HepG2 (cell line): ENCODE results near the gene NDUFC1. TPM values are rescaled to one million over a fixed set of nuclear protein-coding genes. Genes with fewer than 3 reads are reported as not detected.

Experiments
- ATAC-seq: fragments of 200-7000 bp; cut with Tn5 transposase; 3 replicates; pipeline ENCODE4 v1.9.1; 2020; ENCODE audit warnings: mild to moderate bottlenecking, moderate library complexity
- BruUV-seq: library from RNA; stranded (reverse); fragments of 400-500 nt; replicated peaks from 2 replicates; lab custom pipeline; 2021; lab: Mats Ljungman, UMichigan
- CTCF ChIA-PET: fragments of 300-600 bp; formaldehyde crosslinking; extraction: SDS; loops from one replicate; lab custom pipeline; 2021; ENCODE audit warnings: low total read pairs, inconsistent platforms, low intra/inter-chr PET ratio; lab: Yijun Ruan, JAX
- POLR2A ChIA-PET: fragments of 350-600 bp; sonication (Branson Sonifier 250); formaldehyde crosslinking; loops from one replicate; lab custom pipeline; 2020; ENCODE audit warnings: antibody characterized with exemption, inconsistent platforms; lab: Yijun Ruan, JAX
- DNase-seq: peaks from one replicate; pipeline ENCODE4 v3.0.0-alpha.2; 2015; ENCODE audit warnings: low spot score
- FAIRE-seq: peaks from 3 replicates; lab custom pipeline; 2011; peaks lifted over from hg19 to GRCh38; lab: Jason Lieb, UNC
- H2AFZ ChIP-seq: one replicate; pipeline ENCODE4 v1.6.1; 2011; ENCODE audit warnings: low read length, inconsistent platforms
- H3K27ac ChIP-seq: fragments of 300-600 bp; 3 replicates; pipeline ENCODE4 v1.8.0; 2011; ENCODE audit warnings: mixed run types, mild to moderate bottlenecking, mixed read lengths, low read length, inconsistent platforms; ENCODE audit not compliant: insufficient read depth; ENCODE audit errors: extremely low read length
- H3K27me3 ChIP-seq, 2 experiments: fragments of 200-600 bp in 1 of 2; 2 replicates in 1 of 2; 3 replicates in 1 of 2; pipeline versions ENCODE4 v1.6.0 to v1.8.0; 2011; ENCODE audit warnings: low read length in 2 of 2, mild to moderate bottlenecking in 2 of 2, moderate library complexity in 2 of 2, inconsistent platforms in 1 of 2; ENCODE audit not compliant: insufficient read depth in 2 of 2, control insufficient read depth in 1 of 2
- H3K36me3 ChIP-seq, 2 experiments: fragments of 200-600 bp in 1 of 2; replicated peaks in 1 of 2; 2 replicates in 1 of 2; 3 replicates in 1 of 2; pipeline versions ENCODE4 v1.5.1 to v1.8.0; 2011; ENCODE audit warnings: low read length in 2 of 2, inconsistent platforms in 1 of 2; ENCODE audit not compliant: insufficient read depth in 2 of 2, control insufficient read depth in 1 of 2
- H3K4me1 ChIP-seq: 2 replicates; pipeline ENCODE4 v1.5.1; 2012; ENCODE audit warnings: low read length, inconsistent platforms; ENCODE audit not compliant: insufficient read depth
- H3K4me2 ChIP-seq: 2 replicates; pipeline ENCODE4 v1.6.0; 2011; ENCODE audit warnings: low read depth, low read length, inconsistent platforms
- H3K4me3 ChIP-seq, 3 experiments: fragments of 200-600 bp in 1 of 3; sonication (generic), shearing (Covaris generic) in 1 of 3; replicated peaks in 1 of 3; 2 replicates each; pipeline ENCODE4 v1.5.1; 2011 to 2016; ENCODE audit warnings: low read length in 3 of 3, inconsistent platforms in 2 of 3, low read depth in 2 of 3, mild to moderate bottlenecking in 2 of 3, control low read depth in 1 of 3, mixed read lengths in 1 of 3; ENCODE audit not compliant: insufficient read depth in 1 of 3
- H3K79me2 ChIP-seq: one replicate; pipeline ENCODE4 v1.6.1; 2011; ENCODE audit warnings: low read length, inconsistent platforms; ENCODE audit not compliant: insufficient read depth
- H3K9ac ChIP-seq: 2 replicates; pipeline ENCODE4 v1.6.0; 2011; ENCODE audit warnings: mild to moderate bottlenecking, low read depth, low read length, inconsistent platforms; ENCODE audit not compliant: insufficient read depth
- H3K9me3 ChIP-seq: 2 replicates; pipeline ENCODE4 v1.5.1; 2012; ENCODE audit warnings: mild to moderate bottlenecking, low read length
- H4K20me1 ChIP-seq: 2 replicates; pipeline ENCODE4 v1.6.0; 2011; ENCODE audit warnings: inconsistent platforms, mild to moderate bottlenecking, low read length, moderate library complexity; ENCODE audit not compliant: insufficient read depth
- BHLHE40 ChIP-seq: IDR thresholded peaks from 2 replicates; pipeline ENCODE4 v1.6.1; 2011; ENCODE audit warnings: low read length, improper control_type of control experiment
- KLF12 ChIP-seq: sonication (generic); formaldehyde crosslinking; IDR thresholded peaks from 2 replicates; pipeline ENCODE4 v1.4.0; 2020; ENCODE audit warnings: missing genetic modification reagents, borderline replicate concordance
- MTA1 ChIP-seq: sonication (generic); formaldehyde crosslinking; IDR thresholded peaks from 2 replicates; pipeline ENCODE4 v1.4.0; 2020; ENCODE audit warnings: missing genetic modification reagents, mild to moderate bottlenecking, borderline replicate concordance
- SMYD3 ChIP-seq: sonication (generic); formaldehyde crosslinking; IDR thresholded peaks from 2 replicates; pipeline ENCODE4 v1.8.1; 2023; ENCODE audit warnings: mild to moderate bottlenecking, missing genetic modification reagents
- TGIF2 ChIP-seq: IDR thresholded peaks from 2 replicates; pipeline ENCODE4 v1.6.1; 2016; ENCODE audit warnings: control low read depth, missing compliant biosample characterization
- ZNF30 ChIP-seq: sonication (generic); formaldehyde crosslinking; IDR thresholded peaks from 2 replicates; pipeline ENCODE4 v1.5.0; 2020; ENCODE audit warnings: mild to moderate bottlenecking, missing genetic modification reagents
- ZNF562 ChIP-seq: sonication (generic); formaldehyde crosslinking; IDR thresholded peaks from 2 replicates; pipeline ENCODE4 v1.8.0; 2022; ENCODE audit warnings: missing genetic modification reagents, borderline replicate concordance
- WGBS: methylation state at CpG from one replicate; pipeline ENCODE4 v1.1.6; 2017; ENCODE audit warnings: low lambda C conversion rate; 5-methylcytosine and 5-hydroxymethylcytosine counted together
- in situ Hi-C: cut with HindIII; loops from 2 replicates; pipeline ENCODE4 v1.10.0; 2017; ENCODE audit warnings: low pct_unique_long_range_greater_than_20kb; ENCODE audit not compliant: extremely low pct_ligation_motif_present
- intact Hi-C: fragments of 100-400 bp; cut with micrococcal nuclease; formaldehyde crosslinking; loops from one replicate; pipeline ENCODE4 v1.10.0; 2022; ENCODE audit not compliant: unreplicated experiment
- polyA plus RNA-seq, 8 experiments: library from polyadenylated mRNA; depleted of rRNA in 3 of 8; stranded (reverse) in 7 of 8; unstranded in 1 of 8; fragments of >200 nt; fragmentation: Illumina TruSeq in 4 of 8; extraction: Trizol in 4 of 8; gene quantifications; 2 replicates each; pipeline versions ENCODE4 v1.2.1 to v1.2.3, GENCODE V29; 2011 to 2016; ENCODE audit warnings: low read depth in 4 of 8, missing spikeins in 1 of 8, mixed read lengths in 1 of 8; ENCODE audit not compliant: insufficient read depth in 1 of 8
- total RNA-seq, 5 experiments: library from RNA; depleted of rRNA; stranded (reverse); fragments of >200 nt; fragmentation: Illumina TruSeq; extraction: Trizol; gene quantifications; 2 replicates each; pipeline ENCODE4 v1.2.3, GENCODE V29; 2016; ENCODE audit warnings: low read depth in 1 of 5
- TF ChIP-seq, protein P1 (sequence below), 2 experiments: sonication (generic) in 1 of 2; formaldehyde crosslinking in 1 of 2; IDR thresholded peaks; 2 replicates each; pipeline versions ENCODE4 v1.6.1 to v1.9.0; 2014 to 2022; ENCODE audit warnings: antibody characterized with exemption in 1 of 2, borderline replicate concordance in 1 of 2, inconsistent platforms in 1 of 2, low read depth in 1 of 2, missing genetic modification reagents in 1 of 2
- TF ChIP-seq, protein P2 (sequence below): sonication (generic); formaldehyde crosslinking; IDR thresholded peaks from 2 replicates; pipeline ENCODE4 v1.5.1; 2020; ENCODE audit warnings: mild to moderate bottlenecking, missing genetic modification reagents

The NDUFC1 gene
- total and polyA plus RNA-seq, 2 of the 13 experiments (the other 11 are each of a cell fraction or from before 2014, with no cell fraction given), result 43.4 to 96.4 TPM

DNA sequence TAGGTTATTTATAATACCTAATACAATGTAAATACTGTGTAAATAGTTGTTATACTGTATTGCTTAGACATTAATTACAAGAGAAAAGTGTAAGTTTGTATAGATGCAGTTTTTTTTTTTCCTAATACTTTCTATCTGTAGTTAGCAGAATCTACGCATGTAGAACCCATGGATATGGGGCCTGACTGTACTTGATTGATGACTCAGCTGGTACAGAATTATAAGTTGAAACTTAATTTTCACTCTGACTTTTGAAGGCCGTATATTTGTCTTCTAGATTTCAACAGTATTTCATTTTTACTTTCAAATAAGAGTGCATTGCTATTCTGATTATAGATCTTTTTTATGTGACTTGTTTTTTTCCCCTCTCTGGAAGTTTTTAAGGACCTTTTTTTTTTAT lies 30.8 kb upstream of the NDUFC1 start:
- no peak for ATAC-seq

DNA sequence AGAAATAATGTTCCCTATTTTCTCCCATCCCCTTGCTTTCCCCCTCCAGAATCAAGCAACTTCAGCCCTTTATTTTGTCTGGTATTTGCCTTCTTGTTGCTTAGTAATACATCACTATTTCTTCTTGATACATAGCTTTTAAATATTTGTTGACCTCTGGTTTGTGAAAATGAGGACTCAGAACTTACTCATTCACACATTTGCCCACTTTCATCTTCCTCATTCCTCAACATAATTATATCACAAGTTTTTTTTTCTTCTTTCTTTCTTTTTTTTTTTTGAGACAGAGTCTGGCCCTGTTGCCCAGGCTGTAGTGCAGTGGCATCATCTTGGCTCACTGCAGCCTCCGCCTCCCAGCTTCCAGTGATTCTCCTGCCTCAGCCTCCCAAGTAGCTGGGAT lies 28.9 kb upstream of the NDUFC1 start:
- no peaks in the 10 kb centered on the region for H3K27me3 ChIP-seq
- in situ Hi-C loops, result no loop called here
- ChIA-PET POLR2A (no interaction called here), CTCF (no interaction called here)
- DNase-seq (no peak), FAIRE-seq (no peak), ATAC-seq (no peak)
- H3K36me3 ChIP-seq, result peaks cover 7 to 23% of the 10 kb centered on the region in 2 experiments
- H3K27ac ChIP-seq, result no peak overlapping the region
- no peak overlapping the region for H3K4me2 ChIP-seq
- H2AFZ ChIP-seq, result no peak overlapping the region
- no TSS peak for BruUV-seq
- intact Hi-C loops, result no loop called here
- H3K9ac ChIP-seq, result no peak overlapping the region
- H3K4me1 ChIP-seq, result no peaks in the 10 kb centered on the region
- no peaks in the 10 kb centered on the region for H3K9me3 ChIP-seq
- 100% methylated on average over 1 of the region's 1 CpG for WGBS
- H4K20me1 ChIP-seq, result 0 out of 2 replicates have a peak, but pooled peaks cover under 1% of the 10 kb centered on the region
- peaks cover 63% of the 10 kb centered on the region for H3K79me2 ChIP-seq
- H3K4me3 ChIP-seq, result no peak overlapping the region
- TF ChIP-seq ZNF30 (CRISPR knock-in tag), result no peak
- TF ChIP-seq BHLHE40, result no peak
- TF ChIP-seq, protein P1, sequence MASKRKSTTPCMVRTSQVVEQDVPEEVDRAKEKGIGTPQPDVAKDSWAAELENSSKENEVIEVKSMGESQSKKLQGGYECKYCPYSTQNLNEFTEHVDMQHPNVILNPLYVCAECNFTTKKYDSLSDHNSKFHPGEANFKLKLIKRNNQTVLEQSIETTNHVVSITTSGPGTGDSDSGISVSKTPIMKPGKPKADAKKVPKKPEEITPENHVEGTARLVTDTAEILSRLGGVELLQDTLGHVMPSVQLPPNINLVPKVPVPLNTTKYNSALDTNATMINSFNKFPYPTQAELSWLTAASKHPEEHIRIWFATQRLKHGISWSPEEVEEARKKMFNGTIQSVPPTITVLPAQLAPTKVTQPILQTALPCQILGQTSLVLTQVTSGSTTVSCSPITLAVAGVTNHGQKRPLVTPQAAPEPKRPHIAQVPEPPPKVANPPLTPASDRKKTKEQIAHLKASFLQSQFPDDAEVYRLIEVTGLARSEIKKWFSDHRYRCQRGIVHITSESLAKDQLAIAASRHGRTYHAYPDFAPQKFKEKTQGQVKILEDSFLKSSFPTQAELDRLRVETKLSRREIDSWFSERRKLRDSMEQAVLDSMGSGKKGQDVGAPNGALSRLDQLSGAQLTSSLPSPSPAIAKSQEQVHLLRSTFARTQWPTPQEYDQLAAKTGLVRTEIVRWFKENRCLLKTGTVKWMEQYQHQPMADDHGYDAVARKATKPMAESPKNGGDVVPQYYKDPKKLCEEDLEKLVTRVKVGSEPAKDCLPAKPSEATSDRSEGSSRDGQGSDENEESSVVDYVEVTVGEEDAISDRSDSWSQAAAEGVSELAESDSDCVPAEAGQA (IDR thresholded peaks at IDR 0.05; ENCODE audit: low read depth), result no peak
- TF ChIP-seq, protein P1 (CRISPR knock-in tag; IDR thresholded peaks at IDR 0.05; ENCODE audit: borderline replicate concordance), result no peak
- no peak for TF ChIP-seq SMYD3
- no peak for TF ChIP-seq ZNF562 (CRISPR knock-in tag)
- TF ChIP-seq KLF12 (CRISPR knock-in tag), result no peak

More for the DNA sequence above, 30.8 kb upstream of the NDUFC1 start:
- DNase-seq, result no peak
- no TSS peak for BruUV-seq
- Histone ChIP-seq H4K20me1 (no peaks in the 10 kb centered on the region), H3K4me3 (no peak overlapping the region), H3K27me3 (no peaks in the 10 kb centered on the region), H3K4me2 (no peak overlapping the region), H3K9ac (no peak overlapping the region), H3K27ac (no peak overlapping the region), H3K36me3 (peaks cover 8 to 23% of the 10 kb centered on the region in 2 experiments), H3K4me1 (no peaks in the 10 kb centered on the region), H3K9me3 (no peaks in the 10 kb centered on the region), H3K79me2 (peaks cover 55% of the 10 kb centered on the region), H2AFZ (no peak overlapping the region)
- no peak for FAIRE-seq
- CTCF ChIA-PET, result no interaction called here
- intact Hi-C loops, result no loop called here
- 94% methylated on average over 2 of the region's 2 CpGs for WGBS
- in situ Hi-C loops, result no loop called here
- POLR2A ChIA-PET, result no interaction called here
- no peak for TF ChIP-seq MTA1 (CRISPR knock-in tag)
- TF ChIP-seq, protein P2, sequence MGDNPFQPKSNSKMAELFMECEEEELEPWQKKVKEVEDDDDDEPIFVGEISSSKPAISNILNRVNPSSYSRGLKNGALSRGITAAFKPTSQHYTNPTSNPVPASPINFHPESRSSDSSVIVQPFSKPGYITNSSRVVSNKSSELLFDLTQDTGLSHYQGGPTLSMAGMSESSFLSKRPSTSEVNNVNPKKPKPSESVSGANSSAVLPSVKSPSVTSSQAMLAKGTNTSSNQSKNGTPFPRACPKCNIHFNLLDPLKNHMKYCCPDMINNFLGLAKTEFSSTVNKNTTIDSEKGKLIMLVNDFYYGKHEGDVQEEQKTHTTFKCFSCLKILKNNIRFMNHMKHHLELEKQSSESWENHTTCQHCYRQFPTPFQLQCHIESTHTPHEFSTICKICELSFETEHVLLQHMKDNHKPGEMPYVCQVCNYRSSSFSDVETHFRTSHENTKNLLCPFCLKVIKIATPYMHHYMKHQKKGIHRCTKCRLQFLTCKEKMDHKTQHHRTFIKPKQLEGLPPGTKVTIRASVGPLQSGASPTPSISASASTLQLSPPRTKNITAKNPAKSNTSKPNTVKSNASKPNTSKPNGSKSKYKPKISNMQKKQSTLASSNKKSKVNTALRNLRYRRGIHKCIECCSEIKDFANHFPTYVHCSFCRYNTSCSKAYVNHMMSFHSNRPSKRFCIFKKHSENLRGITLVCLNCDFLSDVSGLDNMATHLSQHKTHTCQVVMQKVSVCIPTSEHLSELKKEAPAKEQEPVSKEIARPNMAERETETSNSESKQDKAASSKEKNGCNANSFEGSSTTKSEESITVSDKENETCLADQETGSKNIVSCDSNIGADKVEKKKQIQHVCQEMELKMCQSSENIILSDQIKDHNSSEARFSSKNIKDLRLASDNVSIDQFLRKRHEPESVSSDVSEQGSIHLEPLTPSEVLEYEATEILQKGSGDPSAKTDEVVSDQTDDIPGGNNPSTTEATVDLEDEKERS, result no peak
- TF ChIP-seq TGIF2, result no peak
